Loucy (cell line): ENCODE results near the gene TICRR.

Experiments
- H2AFZ ChIP-seq: fragments of 200-600 bp; sonication (generic); 2 replicates; pipeline ENCODE4 v1.6.0; 2016; ENCODE audit warnings: antibody characterized with exemption, mild to moderate bottlenecking, low read length, moderate library complexity
- H3F3A ChIP-seq: fragments of 200-600 bp; 2 replicates; pipeline ENCODE4 v1.6.0; 2016; ENCODE audit warnings: antibody characterized with exemption, low read depth, mild to moderate bottlenecking
- H3K27me3 ChIP-seq: fragments of 200-600 bp; sonication (generic); 2 replicates; pipeline ENCODE4 v1.6.1; 2014; ENCODE audit warnings: low read length, mild to moderate bottlenecking; ENCODE audit not compliant: insufficient read depth, poor library complexity, severe bottlenecking
- H3K36me3 ChIP-seq: fragments of 200-600 bp; sonication (generic); 2 replicates; pipeline ENCODE4 v1.6.1; 2016; ENCODE audit warnings: low read length; ENCODE audit not compliant: insufficient read depth
- H3K4me1 ChIP-seq: fragments of 200-600 bp; sonication (generic); 2 replicates; pipeline ENCODE4 v1.5.1; 2014; ENCODE audit warnings: low read length, mild to moderate bottlenecking; ENCODE audit not compliant: insufficient read depth, poor library complexity, severe bottlenecking
- H3K4me2 ChIP-seq: fragments of 200-600 bp; sonication (generic); 2 replicates; pipeline ENCODE4 v1.6.0; 2014; ENCODE audit warnings: antibody characterized with exemption, low read length, low read depth, mild to moderate bottlenecking; ENCODE audit not compliant: poor library complexity, severe bottlenecking
- H3K4me3 ChIP-seq: fragments of 200-600 bp; sonication (generic); 2 replicates; pipeline ENCODE4 v1.5.1; 2014; ENCODE audit warnings: low read length, mild to moderate bottlenecking, mixed read lengths; ENCODE audit not compliant: poor library complexity, severe bottlenecking
- H3K79me2 ChIP-seq: fragments of 200-600 bp; sonication (generic); 2 replicates; pipeline ENCODE4 v1.6.1; 2014; ENCODE audit warnings: low read length; ENCODE audit not compliant: insufficient read depth
- H3K9ac ChIP-seq: fragments of 200-600 bp; sonication (generic); 2 replicates; pipeline ENCODE4 v1.6.0; 2014; ENCODE audit warnings: mild to moderate bottlenecking, low read depth, low read length, moderate library complexity; ENCODE audit not compliant: poor library complexity, severe bottlenecking
- H3K9me2 ChIP-seq: fragments of 200-600 bp; sonication (generic); replicated peaks from 2 replicates; pipeline ENCODE4 v1.6.1; 2016; ENCODE audit warnings: low read depth, low read length, mixed read lengths
- H3K9me3 ChIP-seq: fragments of 200-600 bp; sonication (generic); 2 replicates; pipeline ENCODE4 v1.6.1; 2014; ENCODE audit warnings: mild to moderate bottlenecking, antibody characterized with exemption, low read length, low read depth; ENCODE audit not compliant: insufficient read depth
- H4K20me1 ChIP-seq: fragments of 200-600 bp; sonication (generic); 2 replicates; pipeline ENCODE4 v1.6.0; 2014; ENCODE audit warnings: antibody characterized with exemption, low read length, mild to moderate bottlenecking; ENCODE audit not compliant: insufficient read depth, poor library complexity, severe bottlenecking
- CTCF ChIP-seq: fragments of 200-600 bp; sonication (generic); conservative IDR thresholded peaks from 2 replicates; pipeline ENCODE4 v1.5.1; 2014; ENCODE audit warnings: mild to moderate bottlenecking, antibody characterized with exemption, low read length
- EZH2phosphoT487 ChIP-seq: fragments of 200-600 bp; IDR thresholded peaks from 2 replicates; pipeline ENCODE4 v1.6.1; 2018; ENCODE audit warnings: antibody characterized with exemption, mild to moderate bottlenecking, moderate library complexity, borderline replicate concordance

Gene TICRR

GRCh38 chr15:89653578-89653977 is 78.3 kb downstream of the TICRR start:
- Histone ChIP-seq H3K9me2 (no peaks in the 10 kb centered on the region), H3K27me3 (no peaks in the 10 kb centered on the region), H3K79me2 (no peaks in the 10 kb centered on the region), H4K20me1 (no peaks in the 10 kb centered on the region), H2AFZ (no peak overlapping the region), H3K4me3 (no peak overlapping the region), H3K9me3 (no peaks in the 10 kb centered on the region), H3K9ac (no peak overlapping the region), H3K36me3 (no peaks in the 10 kb centered on the region), H3K4me2 (no peak overlapping the region), H3F3A (peaks cover 5% of the 10 kb centered on the region; the same call in 1 of the 2 replicates), H3K4me1 (peaks cover 15% of the 10 kb centered on the region)
- TF ChIP-seq EZH2phosphoT487 (no peak), CTCF (no peak)

- Histone ChIP-seq H3K9me2 (no peaks in the 10 kb centered on the region), H3K27me3 (no peaks in the 10 kb centered on the region), H2AFZ (peak overlapping the region; percentile 89), H3K4me1 (peaks cover 15% of the 10 kb centered on the region), H3K9ac (peak overlapping the region; percentile 60), H3K36me3 (no peaks in the 10 kb centered on the region), H4K20me1 (no peaks in the 10 kb centered on the region), H3K4me3 (peak overlapping the region; percentile 85), H3K4me2 (peak overlapping the region; percentile 99), H3K79me2 (no peaks in the 10 kb centered on the region), H3F3A (peaks cover 5% of the 10 kb centered on the region; the same call in 1 of the 2 replicates), H3K9me3 (no peaks in the 10 kb centered on the region)
- TF ChIP-seq CTCF (no peak), EZH2phosphoT487 (no peak)
Measured at GRCh38 chr15:89654301-89654761, 79.1 kb downstream of the TICRR start.

- H3K9ac ChIP-seq, result peak within 1 kb of the TSS; percentile 60
- H3K4me3 ChIP-seq, result peak within 1 kb of the TSS; percentile 85
- no peaks in the 10 kb centered on the region for H3K27me3 ChIP-seq
- H4K20me1 ChIP-seq, result no peaks in the 10 kb centered on the region
- peak within 1 kb of the TSS; percentile 89 for H2AFZ ChIP-seq
- peaks cover 5% of the 10 kb centered on the region; the same call in 1 of the 2 replicates for H3F3A ChIP-seq
- H3K4me2 ChIP-seq, result peak within 1 kb of the TSS; percentile 99
- TF ChIP-seq EZH2phosphoT487, result no peak
- TF ChIP-seq CTCF, result no peak
- no peaks in the 10 kb centered on the region for H3K79me2 ChIP-seq
- no peaks in the 10 kb centered on the region for H3K9me3 ChIP-seq
- peaks cover 15% of the 10 kb centered on the region for H3K4me1 ChIP-seq
- H3K36me3 ChIP-seq, result no peaks in the 10 kb centered on the region
- H3K9me2 ChIP-seq, result no peaks in the 10 kb centered on the region
Measured at GRCh38 chr15:89654847-89655805, 79.9 kb downstream of the TICRR start, which contains the start of gene KIF7. TSS of gene KIF7 (minus strand) at chr15:89655467. CDS start at chr15:89652930, 2,537 bp downstream.
